Activated CD4-positive, alpha-beta T cell treated with anti-CD3 and anti-CD28 coated beads, Interleukin-2, amount 10 ng/mL, durations not matched to agents 7 days and 5 days (primary cell): ENCODE data around the gene NDST1. TPM values are rescaled to one million over a fixed set of nuclear protein-coding genes. Genes with fewer than 3 reads are reported as not detected.

ENCODE experiments used
- CTCF ChIA-PET: fragments of 350-600 bp; sonication (Branson Sonifier 250); formaldehyde crosslinking; loops from one replicate; lab custom pipeline; 2021; ENCODE audit warnings: antibody characterized with exemption; lab: Charles Lee
- POLR2A ChIA-PET: fragments of 350-600 bp; sonication (Branson Sonifier 250); formaldehyde crosslinking; loops from one replicate; lab custom pipeline; 2021; ENCODE audit warnings: antibody characterized with exemption; lab: Charles Lee
- DNase-seq: peaks from one replicate; pipeline ENCODE4 v3.0.0-alpha.2; 2020
- H3K27ac Mint-ChIP-seq: one replicate; pipeline ENCODE4 v1.8.0; 2021; ENCODE audit warnings: mild to moderate bottlenecking, moderate library complexity, mixed read lengths
- H3K27me3 Mint-ChIP-seq: one replicate; pipeline ENCODE4 v1.8.0; 2021; ENCODE audit warnings: mixed read lengths
- H3K36me3 Mint-ChIP-seq: one replicate; pipeline ENCODE4 v1.8.0; 2021; ENCODE audit warnings: low read depth, mixed read lengths
- H3K4me1 Mint-ChIP-seq: one replicate; pipeline ENCODE4 v1.8.0; 2021; ENCODE audit warnings: mixed read lengths
- H3K4me3 Mint-ChIP-seq: one replicate; pipeline ENCODE4 v1.8.0; 2021; ENCODE audit warnings: mild to moderate bottlenecking, moderate library complexity, mixed read lengths
- H3K9me3 Mint-ChIP-seq: one replicate; pipeline ENCODE4 v1.8.0; 2021; ENCODE audit warnings: mixed read lengths
- total RNA-seq, 2 experiments: library from RNA; stranded (reverse); gene quantifications; one replicate each; pipeline ENCODE4 v1.2.3, GENCODE V29; 2021

The NDST1 gene
- total RNA-seq, 2 experiments from 2014 or later: 0.50 to 0.71 TPM

- no peak for DNase-seq
- Mint-ChIP-seq H3K4me3 (no peak overlapping the region), H3K27ac (no peak overlapping the region), H3K27me3 (peaks cover 3% of the 10 kb centered on the region), H3K4me1 (no peaks in the 10 kb centered on the region), H3K9me3 (no peaks in the 10 kb centered on the region), H3K36me3 (no peaks in the 10 kb centered on the region)
- CTCF ChIA-PET: no interaction called here
- POLR2A ChIA-PET: no interaction called here
These were observed 80.1 kb downstream of the NDST1 start for GRCh38 chr5:150587856-150588595.

- DNase-seq: no peak
- no peaks in the 10 kb centered on the region for H3K9me3 Mint-ChIP-seq
- H3K27me3 Mint-ChIP-seq: no peaks in the 10 kb centered on the region
- ChIA-PET POLR2A (no interaction called here), CTCF (no interaction called here)
- H3K27ac Mint-ChIP-seq: no peak overlapping the region
- H3K4me3 Mint-ChIP-seq: no peak overlapping the region
- H3K4me1 Mint-ChIP-seq: no peaks in the 10 kb centered on the region
- no peaks in the 10 kb centered on the region for H3K36me3 Mint-ChIP-seq
These were observed 80.6 kb downstream of the NDST1 start for GRCh38 chr5:150588596-150588890.

GRCh38 chr5:150589862-150590601, 82.1 kb downstream of the NDST1 start:
- no peaks in the 10 kb centered on the region for H3K36me3 Mint-ChIP-seq
- POLR2A ChIA-PET: no interaction called here
- DNase-seq: no peak
- H3K27me3 Mint-ChIP-seq: no peaks in the 10 kb centered on the region
- H3K27ac Mint-ChIP-seq: no peak overlapping the region
- CTCF ChIA-PET: no interaction called here
- H3K9me3 Mint-ChIP-seq: no peaks in the 10 kb centered on the region
- H3K4me1 Mint-ChIP-seq: no peaks in the 10 kb centered on the region
- H3K4me3 Mint-ChIP-seq: no peak overlapping the region

- no peaks in the 10 kb centered on the region for H3K36me3 Mint-ChIP-seq
- no peaks in the 10 kb centered on the region for H3K4me1 Mint-ChIP-seq
- no peak overlapping the region for H3K4me3 Mint-ChIP-seq
- POLR2A ChIA-PET: no interaction called here
- no peaks in the 10 kb centered on the region for H3K9me3 Mint-ChIP-seq
- CTCF ChIA-PET: no interaction called here
- H3K27me3 Mint-ChIP-seq: no peaks in the 10 kb centered on the region
- no peak overlapping the region for H3K27ac Mint-ChIP-seq
- DNase-seq: no peak
These were observed 83.2 kb downstream of the NDST1 start for GRCh38 chr5:150590979-150591695.

- POLR2A ChIA-PET: no interaction called here
- Mint-ChIP-seq H3K9me3 (no peaks in the 10 kb centered on the region), H3K27me3 (no peaks in the 10 kb centered on the region)
These were observed 85.7 kb downstream of the NDST1 start for GRCh38 chr5:150593593-150593992.

GRCh38 chr5:150593996-150594395, 86.1 kb downstream of the NDST1 start:
- DNase-seq: no peak
- ChIA-PET POLR2A (no interaction called here), CTCF (interaction anchor here (0.5 to 1.2 kb wide), 3 partner anchors 53 to 571 kb away, joined by 3 to 4 read pairs (median 3); no protein-coding TSS in a partner anchor)
- Mint-ChIP-seq H3K27ac (no peak overlapping the region), H3K9me3 (no peaks in the 10 kb centered on the region), H3K4me3 (no peak overlapping the region), H3K27me3 (no peaks in the 10 kb centered on the region), H3K36me3 (no peaks in the 10 kb centered on the region), H3K4me1 (no peaks in the 10 kb centered on the region)

More at GRCh38 chr5:150593593-150593992, 85.7 kb downstream of the NDST1 start:
- CTCF ChIA-PET: interaction anchor here (1.0 to 1.2 kb wide), 2 partner anchors 86 to 571 kb away, joined by 3 read pairs; no protein-coding TSS in a partner anchor
- no peaks in the 10 kb centered on the region for H3K36me3 Mint-ChIP-seq
- H3K27ac Mint-ChIP-seq: no peak overlapping the region
- no peak overlapping the region for H3K4me3 Mint-ChIP-seq
- DNase-seq: no peak
- no peaks in the 10 kb centered on the region for H3K4me1 Mint-ChIP-seq

GRCh38 chr5:150595466-150596031, 87.6 kb downstream of the NDST1 start:
- H3K27ac Mint-ChIP-seq: no peak overlapping the region
- no peaks in the 10 kb centered on the region for H3K36me3 Mint-ChIP-seq
- no peak overlapping the region for H3K4me3 Mint-ChIP-seq
- DNase-seq: no peak
- ChIA-PET CTCF (interaction anchor here (0.6 kb wide), 1 partner anchor 854 kb away, joined by 3 read pairs; no protein-coding TSS in a partner anchor), POLR2A (no interaction called here)
- H3K27me3 Mint-ChIP-seq: no peaks in the 10 kb centered on the region
- no peaks in the 10 kb centered on the region for H3K4me1 Mint-ChIP-seq
- H3K9me3 Mint-ChIP-seq: no peaks in the 10 kb centered on the region

- Mint-ChIP-seq H3K4me1 (no peaks in the 10 kb centered on the region), H3K27me3 (no peaks in the 10 kb centered on the region), H3K4me3 (no peak overlapping the region), H3K36me3 (no peaks in the 10 kb centered on the region), H3K9me3 (no peaks in the 10 kb centered on the region), H3K27ac (no peak overlapping the region)
- DNase-seq: no peak
- ChIA-PET CTCF (interaction anchor here (0.6 kb wide), 1 partner anchor 854 kb away, joined by 3 read pairs; no protein-coding TSS in a partner anchor), POLR2A (no interaction called here)
These were observed 88.4 kb downstream of the NDST1 start for GRCh38 chr5:150596313-150596712.

GRCh38 chr5:150596826-150597225, 88.9 kb downstream of the NDST1 start:
- H3K27ac Mint-ChIP-seq: no peak overlapping the region
- no peaks in the 10 kb centered on the region for H3K27me3 Mint-ChIP-seq
- H3K4me3 Mint-ChIP-seq: no peak overlapping the region
- CTCF ChIA-PET: no interaction called here
- no peaks in the 10 kb centered on the region for H3K4me1 Mint-ChIP-seq
- no peaks in the 10 kb centered on the region for H3K9me3 Mint-ChIP-seq
- DNase-seq: no peak
- H3K36me3 Mint-ChIP-seq: no peaks in the 10 kb centered on the region
- POLR2A ChIA-PET: no interaction called here

GRCh38 chr5:150598006-150598405, 90.1 kb downstream of the NDST1 start:
- Mint-ChIP-seq H3K27ac (no peak overlapping the region), H3K4me1 (no peaks in the 10 kb centered on the region), H3K4me3 (no peak overlapping the region), H3K9me3 (no peaks in the 10 kb centered on the region), H3K27me3 (no peaks in the 10 kb centered on the region), H3K36me3 (no peaks in the 10 kb centered on the region)
- DNase-seq: no peak
- ChIA-PET CTCF (no interaction called here), POLR2A (no interaction called here)

GRCh38 chr5:150598821-150599273, 90.9 kb downstream of the NDST1 start:
- Mint-ChIP-seq H3K4me1 (no peaks in the 10 kb centered on the region), H3K27ac (no peak overlapping the region), H3K9me3 (no peaks in the 10 kb centered on the region), H3K36me3 (no peaks in the 10 kb centered on the region), H3K4me3 (no peak overlapping the region), H3K27me3 (no peaks in the 10 kb centered on the region)
- ChIA-PET CTCF (no interaction called here), POLR2A (no interaction called here)
- no peak for DNase-seq

- H3K9me3 Mint-ChIP-seq: no peaks in the 10 kb centered on the region
- H3K27ac Mint-ChIP-seq: no peak overlapping the region
- DNase-seq: no peak
- CTCF ChIA-PET: no interaction called here
- no peaks in the 10 kb centered on the region for H3K4me1 Mint-ChIP-seq
- no peak overlapping the region for H3K4me3 Mint-ChIP-seq
- no peaks in the 10 kb centered on the region for H3K36me3 Mint-ChIP-seq
- H3K27me3 Mint-ChIP-seq: no peaks in the 10 kb centered on the region
- POLR2A ChIA-PET: no interaction called here
These were observed 91.3 kb downstream of the NDST1 start for GRCh38 chr5:150599281-150599680.
